Bronchial epithelial cell (primary cell): ENCODE data around the gene ATG4B. TPM values are rescaled to one million over a fixed set of nuclear protein-coding genes. Genes with fewer than 3 reads are reported as not detected.

Experiments
- DNase-seq: peaks from one replicate; pipeline ENCODE4 v3.0.0-alpha.2; 2010; ENCODE audit warnings: low read depth
- FAIRE-seq: peaks from 2 replicates; lab custom pipeline; 2011; peaks lifted over from hg19 to GRCh38; lab: Jason Lieb, UNC
- H3K27me3 ChIP-seq: 2 replicates; pipeline ENCODE4 v1.5.1; 2011; ENCODE audit warnings: low read length; ENCODE audit not compliant: control insufficient read depth, insufficient read depth
- H3K36me3 ChIP-seq: 2 replicates; pipeline ENCODE4 v1.5.1; 2011; ENCODE audit warnings: low read length; ENCODE audit not compliant: control insufficient read depth, insufficient read depth
- H3K4me3 ChIP-seq: 2 replicates; pipeline ENCODE4 v1.5.1; 2011; ENCODE audit warnings: mild to moderate bottlenecking, low read depth, low read length, control low read depth
- CTCF ChIP-seq: IDR thresholded peaks from 2 replicates; pipeline ENCODE4 v1.5.1; 2011; ENCODE audit warnings: mild to moderate bottlenecking, moderate library complexity, low read length, control low read depth, inconsistent platforms; ENCODE audit not compliant: insufficient read depth, severe bottlenecking
- total RNA-seq: library from RNA; depleted of rRNA; stranded (reverse); fragments of >200 nt; gene quantifications from 2 replicates; pipeline ENCODE4 v1.2.1, GENCODE V29; 2014

ATG4B gene
- total RNA-seq, 1 donor from 2014 or later, result 51.3 TPM

- no peak for TF ChIP-seq CTCF
- no peaks in the 10 kb centered on the region for H3K27me3 ChIP-seq
- FAIRE-seq (no peak), DNase-seq (no peak)
- H3K4me3 ChIP-seq, result no peak overlapping the region
- peaks cover 16% of the 10 kb centered on the region for H3K36me3 ChIP-seq
These were observed 51.8 kb downstream of the ATG4B start for GRCh38 chr2:241689306-241689705.

DNA sequence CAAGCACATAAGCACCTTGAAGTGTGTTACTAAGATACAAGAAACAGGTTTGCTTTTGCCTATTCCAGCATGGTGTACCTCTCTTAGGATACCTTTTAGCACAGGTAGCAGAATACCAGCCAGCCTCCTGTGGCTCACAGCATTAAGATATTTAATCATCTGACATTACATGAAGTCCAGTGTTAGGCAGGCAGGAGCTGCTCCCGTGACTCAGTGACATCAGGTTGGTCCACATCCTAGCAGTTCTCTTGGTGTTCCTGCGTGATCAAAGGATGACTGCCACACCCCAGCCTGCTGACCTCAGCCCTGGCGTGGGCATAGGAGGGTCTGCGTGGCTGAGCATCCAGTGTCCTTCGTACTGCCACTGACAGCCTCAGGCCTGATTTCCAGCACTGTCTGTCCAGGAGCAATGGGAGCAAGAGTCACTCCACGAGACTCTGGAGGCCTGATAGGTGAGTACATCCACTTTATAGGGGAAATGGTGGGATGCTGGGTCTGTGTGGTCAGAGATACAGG is 52.8 kb downstream of the ATG4B start:
- no peak overlapping the region for H3K4me3 ChIP-seq
- FAIRE-seq, result no peak
- TF ChIP-seq CTCF, result no peak
- peaks cover 17% of the 10 kb centered on the region for H3K36me3 ChIP-seq
- H3K27me3 ChIP-seq, result no peaks in the 10 kb centered on the region
- DNase-seq, result no peak

- no peaks in the 10 kb centered on the region for H3K27me3 ChIP-seq
- H3K36me3 ChIP-seq, result peaks cover 16% of the 10 kb centered on the region
- FAIRE-seq (no peak), DNase-seq (peak; percentile 50)
- no peak for TF ChIP-seq CTCF
- no peak overlapping the region for H3K4me3 ChIP-seq
These were observed 55.0 kb downstream of the ATG4B start for GRCh38 chr2:241692448-241692847.

DNA sequence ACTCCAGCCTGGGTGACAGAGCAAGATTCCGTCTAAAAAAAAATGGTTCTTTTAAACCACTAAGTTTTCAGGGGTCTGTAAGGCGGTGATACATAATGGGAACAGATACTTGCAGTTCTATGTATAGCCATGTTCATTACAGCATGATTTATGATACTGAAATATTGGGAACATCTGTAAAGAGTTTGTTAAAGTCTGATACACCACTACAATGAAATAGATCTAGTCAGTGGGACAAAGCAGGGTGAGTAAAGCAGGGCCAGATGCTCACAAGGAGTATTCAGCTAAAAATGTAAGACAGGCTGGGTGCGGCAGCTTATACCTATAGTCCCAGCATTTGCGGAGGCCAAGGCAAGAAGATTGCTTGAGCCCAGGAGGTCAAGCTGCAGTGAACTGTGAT is 58.2 kb downstream of the ATG4B start:
- no peak for FAIRE-seq
- H3K36me3 ChIP-seq, result peaks cover 7% of the 10 kb centered on the region

GRCh38 chr2:241701149-241701398 is 63.6 kb downstream of the ATG4B start:
- peak; percentile 67 for DNase-seq
- Histone ChIP-seq H3K4me3 (peak overlapping the region; percentile 93), H3K36me3 (peaks cover 7% of the 10 kb centered on the region), H3K27me3 (no peaks in the 10 kb centered on the region)
- FAIRE-seq, result no peak
- peak; percentile 55 for TF ChIP-seq CTCF

More for the DNA sequence above, 58.2 kb downstream of the ATG4B start:
- TF ChIP-seq CTCF, result no peak
- Histone ChIP-seq H3K4me3 (no peak overlapping the region), H3K27me3 (no peaks in the 10 kb centered on the region)
- no peak for DNase-seq
